Measurements from ENCODE around the gene ARSD. TPM values are rescaled to one million over a fixed set of nuclear protein-coding genes. Genes with fewer than 3 reads are reported as not detected.
"Not testable (repeated sequence)": the region's sequence is repeated elsewhere in the genome, so short reads cannot be mapped to it uniquely, and the experiment has no call there.

The ARSD gene
- total RNA-seq, 4 donors from 2014 or later: 11.6 to 87.4 (median 60.0) TPM

- Histone ChIP-seq H3K4me1 (no peaks in the 10 kb centered on the region), H3K4me3 (no peak overlapping the region), H3K27me3 (no peaks in the 10 kb centered on the region), H3K9me3 (no peaks in the 10 kb centered on the region), H3K27ac (no peak overlapping the region), H3K36me3 (no peaks in the 10 kb centered on the region)
- no peak for TF ChIP-seq CTCF (IDR thresholded peaks at IDR 0.05)
- TF ChIP-seq POLR2A (IDR thresholded peaks at IDR 0.05): no peak
- DNase-seq: no peak
Observed at GRCh38 chrX:2960861-2961515, 31.8 kb upstream of the ARSD start.

GRCh38 chrX:2958199-2958598 lies 29.1 kb upstream of the ARSD start:
- no peaks in the 10 kb centered on the region for H3K4me1 ChIP-seq
- DNase-seq: no peak
- H3K4me3 ChIP-seq: no peak overlapping the region
- H3K27me3 ChIP-seq: no peaks in the 10 kb centered on the region
- no peak overlapping the region for H3K27ac ChIP-seq
- no peaks in the 10 kb centered on the region for H3K36me3 ChIP-seq
- no peaks in the 10 kb centered on the region for H3K9me3 ChIP-seq
- no peak for TF ChIP-seq POLR2A (IDR thresholded peaks at IDR 0.05)
- no peak for TF ChIP-seq CTCF (IDR thresholded peaks at IDR 0.05)

- Histone ChIP-seq H3K27me3 (no peaks in the 10 kb centered on the region), H3K4me3 (no peak overlapping the region), H3K36me3 (no peaks in the 10 kb centered on the region)
Observed at GRCh38 chrX:2955838-2956237, 26.7 kb upstream of the ARSD start.

GRCh38 chrX:2955281-2955680 lies 26.1 kb upstream of the ARSD start:
- Histone ChIP-seq H3K27me3 (no peaks in the 10 kb centered on the region), H3K36me3 (no peaks in the 10 kb centered on the region), H3K27ac (no peak overlapping the region), H3K4me3 (no peak overlapping the region), H3K9me3 (no peaks in the 10 kb centered on the region), H3K4me1 (no peaks in the 10 kb centered on the region)
- TF ChIP-seq POLR2A (IDR thresholded peaks at IDR 0.05) (no peak), CTCF (IDR thresholded peaks at IDR 0.05) (no peak)
- peak in 1 of 3 donors; percentile 2 for DNase-seq

More at GRCh38 chrX:2955838-2956237, 26.7 kb upstream of the ARSD start:
- no peaks in the 10 kb centered on the region for H3K9me3 ChIP-seq
- DNase-seq: no peak
- H3K27ac ChIP-seq: no peak overlapping the region
- TF ChIP-seq POLR2A (IDR thresholded peaks at IDR 0.05): no peak
- no peaks in the 10 kb centered on the region for H3K4me1 ChIP-seq

- H3K27me3 ChIP-seq: no peaks in the 10 kb centered on the region
- TF ChIP-seq POLR2A (IDR thresholded peaks at IDR 0.05): no peak
- no peak for TF ChIP-seq CTCF (IDR thresholded peaks at IDR 0.05)
- no peaks in the 10 kb centered on the region for H3K36me3 ChIP-seq
- no peak overlapping the region for H3K4me3 ChIP-seq
- no peaks in the 10 kb centered on the region for H3K9me3 ChIP-seq
- H3K4me1 ChIP-seq: no peaks in the 10 kb centered on the region
- H3K27ac ChIP-seq: no peak overlapping the region
- peak in 1 of 3 donors; percentile 39 for DNase-seq
Observed at GRCh38 chrX:2954541-2954940, 25.4 kb upstream of the ARSD start.

GRCh38 chrX:2937942-2938341 lies 8.8 kb upstream of the ARSD start:
- not testable (repeated sequence) for H3K36me3 ChIP-seq, H3K27ac ChIP-seq, H3K9me3 ChIP-seq, H3K4me1 ChIP-seq, DNase-seq, H3K27me3 ChIP-seq, H3K4me3 ChIP-seq
